ENCODE data around the gene MRPL58. TPM values are rescaled to one million over a fixed set of nuclear protein-coding genes. Genes with fewer than 3 reads are reported as not detected.
"Not testable (repeated sequence)": the region's sequence is repeated elsewhere in the genome, so short reads cannot be mapped to it uniquely, and the experiment has no call there.

Gene MRPL58
- total RNA-seq, 1 donor from 2014 or later, result 16.7 TPM

GRCh38 chr17:74987418-74987908 is 25.0 kb upstream of the MRPL58 start, which contains the start of gene CDR2L:
TSS of gene CDR2L (plus strand) at chr17:74987632. CDS start at chr17:74988044, 412 bp downstream.
- DNase-seq (ENCODE audit: low spot score), result peak; percentile 96

- DNase-seq (ENCODE audit: low spot score), result peak; percentile 79
Measured at GRCh38 chr17:74987909-74988711, 24.4 kb upstream of the MRPL58 start.

DNA sequence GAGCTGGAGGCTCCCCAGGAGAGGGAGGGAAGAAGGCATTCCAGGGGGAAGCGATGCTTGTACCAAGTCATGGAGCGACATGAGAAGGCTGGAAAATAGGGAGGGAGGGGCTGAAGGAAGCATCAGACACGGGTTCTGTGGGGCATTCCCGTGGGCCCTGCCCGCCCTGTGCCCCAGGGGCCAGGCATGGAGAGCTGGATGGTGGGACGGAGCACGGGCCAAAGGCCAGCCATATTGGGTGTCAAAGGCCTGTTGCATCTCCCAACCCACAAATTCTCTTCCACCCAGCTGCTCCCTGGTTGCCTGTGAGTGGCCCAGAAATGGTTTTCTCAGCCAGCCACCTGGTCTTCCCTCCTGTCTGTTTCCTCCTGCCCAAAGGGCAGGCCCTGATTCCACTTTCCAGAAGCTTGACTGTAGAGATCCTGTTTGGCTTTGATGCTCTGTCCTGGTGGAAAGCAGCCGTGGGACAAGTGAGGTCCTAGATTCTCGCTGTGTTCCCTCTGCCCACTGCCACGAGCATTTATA is 21.8 kb upstream of the MRPL58 start:
- no peak for DNase-seq (ENCODE audit: low spot score)

DNA sequence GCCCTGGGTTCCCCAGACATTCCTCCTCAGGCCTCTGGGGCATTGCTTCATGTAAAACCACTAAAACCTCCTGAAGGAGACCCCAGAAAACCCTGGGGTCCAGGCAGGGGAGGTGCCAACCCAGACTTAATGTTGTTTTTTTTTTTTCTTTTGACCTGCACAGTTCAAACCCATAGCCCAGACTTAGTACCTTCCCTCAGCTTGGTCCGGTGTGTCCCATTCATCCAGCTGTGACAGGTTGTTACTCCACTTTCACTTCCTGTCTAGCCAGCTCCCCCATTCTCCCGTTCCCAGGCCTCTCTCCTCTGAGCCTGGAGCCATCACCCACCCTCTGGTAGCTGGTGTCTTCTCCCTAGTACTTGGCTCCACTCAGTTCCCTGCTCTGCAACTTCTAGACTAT is 20.2 kb upstream of the MRPL58 start:
- no peak for DNase-seq (ENCODE audit: low spot score)

GRCh38 chr17:74994440-74994839 is 18.0 kb upstream of the MRPL58 start:
- DNase-seq (ENCODE audit: low spot score), result no peak

DNA sequence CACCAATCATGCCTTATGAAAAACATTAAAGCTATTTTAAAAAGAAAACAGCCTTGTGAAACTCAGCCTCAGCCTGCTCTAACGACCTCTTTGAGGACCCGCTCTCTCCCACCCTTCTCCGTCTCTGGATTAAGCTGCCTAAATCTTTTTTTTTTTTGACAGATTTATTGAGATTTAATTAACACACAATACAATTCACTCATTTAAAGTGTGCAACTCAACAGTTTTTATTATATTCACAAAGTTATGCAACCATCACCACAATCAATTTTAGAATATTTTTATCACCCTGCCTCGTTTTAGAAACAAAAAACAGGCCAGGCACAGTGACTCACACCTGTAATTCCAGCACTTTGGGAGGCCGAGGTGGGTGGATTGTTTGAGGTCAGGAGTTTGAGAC is 16.6 kb upstream of the MRPL58 start:
- no peak for DNase-seq (ENCODE audit: low spot score)

- no peak for DNase-seq (ENCODE audit: low spot score)
Measured at GRCh38 chr17:74998783-74999182, 13.7 kb upstream of the MRPL58 start.

DNA sequence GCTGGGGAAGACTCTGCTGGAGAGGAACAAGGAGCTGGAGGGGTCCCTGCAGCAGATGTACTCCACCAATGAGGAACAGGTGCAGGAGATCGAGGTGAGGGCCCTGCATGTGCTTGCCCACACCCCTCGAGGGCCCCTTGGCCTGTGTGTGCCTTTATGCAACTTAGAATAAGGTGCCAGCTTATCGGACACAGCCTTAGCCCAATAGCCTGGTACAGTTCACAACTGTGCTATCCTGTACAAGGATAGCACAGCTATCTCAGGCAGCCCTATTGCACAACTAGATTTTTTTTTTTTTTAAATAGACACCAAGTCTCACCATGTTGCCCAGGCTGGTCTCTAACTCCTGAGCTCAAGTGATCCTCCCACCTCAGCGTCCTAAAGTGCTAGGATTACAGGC is 12.9 kb upstream of the MRPL58 start:
- DNase-seq (ENCODE audit: low spot score), result no peak

DNA sequence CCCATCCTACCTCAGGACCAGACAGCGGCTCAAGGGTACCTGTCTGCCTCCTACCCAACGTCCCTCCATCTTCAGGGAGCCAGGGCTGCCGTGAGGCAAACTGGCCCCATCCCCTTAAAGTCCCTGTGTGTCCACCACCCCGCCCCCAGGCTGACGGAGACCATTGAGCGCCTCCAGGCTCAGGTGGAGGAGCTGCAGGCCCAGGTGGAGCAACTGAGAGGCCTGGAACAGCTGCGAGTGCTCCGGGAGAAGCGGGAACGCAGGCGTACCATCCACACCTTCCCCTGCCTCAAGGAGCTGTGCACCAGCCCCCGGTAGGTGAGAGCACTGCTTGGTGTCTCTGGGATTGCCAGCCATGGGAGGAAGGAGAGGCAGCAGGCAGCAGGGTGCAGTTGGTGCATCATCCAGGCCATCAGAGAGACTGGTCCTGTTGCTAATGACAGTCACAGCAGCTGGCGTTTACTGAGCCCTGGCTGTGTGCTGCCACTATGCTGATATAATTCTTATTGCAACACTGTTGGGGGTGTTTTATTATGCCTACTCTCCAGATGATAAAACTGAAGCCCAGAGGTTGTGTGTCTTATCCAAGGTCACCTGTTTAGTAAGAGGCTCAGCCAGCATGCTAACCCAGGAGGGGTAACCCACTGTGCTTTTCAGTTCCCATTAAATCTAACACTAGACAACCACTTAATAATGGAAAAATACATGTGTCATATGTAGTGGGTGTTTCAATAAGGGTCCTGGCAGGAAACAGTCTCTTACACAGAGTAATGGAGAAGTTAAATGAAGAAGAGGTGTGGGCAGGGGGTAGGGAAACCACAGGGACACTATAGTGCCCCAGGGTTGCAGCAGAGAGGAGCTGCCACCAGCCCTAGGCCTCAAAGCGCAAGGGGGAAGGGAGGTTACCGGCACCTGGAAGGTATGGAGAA is 10.3 kb upstream of the MRPL58 start:
- DNase-seq (ENCODE audit: low spot score), result no peak

GRCh38 chr17:75003070-75003956 is 9.2 kb upstream of the MRPL58 start:
- DNase-seq (ENCODE audit: low spot score), result no peak

- DNase-seq (ENCODE audit: low spot score), result no peak
Measured at GRCh38 chr17:75003957-75004355, 8.5 kb upstream of the MRPL58 start.

GRCh38 chr17:75004371-75004770 is 8.1 kb upstream of the MRPL58 start:
- DNase-seq (ENCODE audit: low spot score), result no peak

DNA sequence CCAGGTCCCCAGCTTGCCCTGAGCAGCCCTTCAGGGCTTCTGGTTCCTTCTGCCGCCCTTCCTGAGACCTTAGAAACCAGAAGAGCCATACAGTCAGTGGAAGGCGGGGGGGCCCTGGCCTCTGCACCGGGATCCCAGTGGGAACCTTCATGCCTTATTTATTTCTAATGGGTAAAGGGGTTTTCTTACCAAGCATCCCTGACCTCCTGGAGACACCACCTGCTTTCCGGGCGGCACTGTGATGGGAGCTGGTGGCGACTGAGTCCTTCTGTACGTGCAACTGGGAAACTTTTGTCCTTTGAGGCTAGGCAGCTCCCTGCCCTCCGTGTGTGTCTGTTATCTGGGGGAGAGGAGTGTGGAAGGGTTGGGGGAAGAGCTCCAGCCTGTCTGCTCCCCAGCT is 7.2 kb upstream of the MRPL58 start:
- DNase-seq (ENCODE audit: low spot score), result no peak

GRCh38 chr17:75006084-75006483 is 6.4 kb upstream of the MRPL58 start:
- DNase-seq (ENCODE audit: low spot score), result not testable (repeated sequence)

DNA sequence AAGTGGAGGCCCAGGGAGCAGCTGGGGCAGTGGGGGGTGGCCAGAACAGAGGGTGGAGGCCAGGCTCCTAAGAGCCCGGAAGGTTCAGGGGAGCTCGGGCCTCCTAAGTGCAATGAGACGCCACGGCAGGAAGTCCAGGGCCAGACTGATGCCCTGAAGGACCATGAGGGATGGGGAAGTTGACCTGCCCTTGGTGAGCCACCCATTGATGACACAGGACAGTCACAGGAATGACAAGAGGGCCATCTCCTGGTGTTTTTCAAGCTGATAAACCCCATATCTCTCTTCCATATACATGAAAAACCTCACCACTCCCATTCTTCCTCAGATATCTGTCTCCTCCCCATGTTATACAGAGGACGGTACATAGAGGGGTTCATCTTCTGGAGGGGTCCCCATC is 5.8 kb upstream of the MRPL58 start:
- no peak for DNase-seq (ENCODE audit: low spot score)

DNA sequence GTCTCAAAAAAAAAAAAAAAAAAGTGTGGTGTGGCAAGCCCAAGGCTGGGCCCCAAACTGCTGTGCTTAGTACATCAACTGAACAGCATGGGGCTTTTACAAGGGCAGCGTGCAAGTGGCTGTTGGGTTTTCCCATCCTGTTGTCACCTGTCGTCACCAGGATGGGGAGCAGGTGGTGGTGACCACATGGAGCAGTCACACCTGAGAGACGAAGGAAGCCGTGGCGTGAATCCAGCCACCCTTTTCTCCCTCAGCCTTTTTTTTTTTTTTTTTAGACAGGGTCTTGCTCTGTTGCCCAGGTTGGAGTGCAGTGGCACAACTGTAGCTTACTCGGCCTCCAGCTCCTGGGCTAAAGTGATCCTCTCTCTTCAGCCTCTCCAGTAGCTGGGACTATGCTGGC is 4.1 kb upstream of the MRPL58 start:
- DNase-seq (ENCODE audit: low spot score), result no peak

GRCh38 chr17:75009139-75009724 is 3.2 kb upstream of the MRPL58 start:
- DNase-seq (ENCODE audit: low spot score), result no peak

DNA sequence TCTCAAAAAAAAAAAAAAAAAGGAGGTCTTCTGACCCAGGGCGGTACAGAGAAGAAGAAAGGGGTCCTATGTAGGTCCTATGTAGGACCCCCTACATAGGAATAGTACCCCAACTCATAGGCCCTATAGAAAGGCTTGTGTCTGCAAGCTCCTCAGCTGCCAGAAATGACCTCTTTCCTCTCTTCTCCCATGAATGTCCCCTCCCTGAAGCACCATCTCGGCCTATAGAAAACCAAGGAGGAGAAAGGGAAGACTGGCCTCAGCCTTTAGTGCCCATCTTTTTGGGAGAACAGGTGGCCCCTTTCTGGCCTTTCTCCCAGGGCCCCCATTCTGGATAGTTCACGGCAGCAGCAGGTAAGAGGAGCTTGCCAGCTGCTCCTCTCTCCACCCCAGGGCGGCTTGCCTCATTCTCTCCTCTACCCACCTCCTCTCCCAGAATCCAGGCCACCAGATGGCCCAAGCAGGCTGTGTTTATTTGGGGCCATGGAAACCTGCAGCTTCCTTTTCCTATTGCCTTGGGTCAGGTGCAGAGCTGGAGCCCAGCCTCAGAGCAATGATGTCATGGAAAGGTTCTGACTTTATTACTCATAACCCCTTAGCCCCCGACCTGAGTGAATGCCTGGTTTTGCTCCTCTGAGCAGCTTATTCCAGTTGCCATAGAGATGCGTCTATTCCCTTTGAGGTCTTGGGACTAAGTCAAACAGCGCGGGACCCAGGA is 1.6 kb upstream of the MRPL58 start:
- no peak for DNase-seq (ENCODE audit: low spot score)

- peak; percentile 72 for DNase-seq (ENCODE audit: low spot score)
Measured at GRCh38 chr17:75011401-75012095, 922 bp upstream of the MRPL58 start.

GRCh38 chr17:75012096-75012345 is 449 bp upstream of the MRPL58 start:
- DNase-seq (ENCODE audit: low spot score), result no peak
